Gastrocnemius medialis (tissue), 4 donors: ENCODE data around the gene KPNA1.

Source experiments
- POLR2A ChIP-seq, 2 donors: fragments of 450-650 bp; IDR thresholded peaks; one replicate each; pipeline ENCODE4 v1.6.1; 2017; ENCODE audit warnings: antibody characterized with exemption in 2 of 2, mild to moderate bottlenecking in 2 of 2, moderate library complexity in 2 of 2
- TF ChIP-seq, protein P1 (sequence below), 5 experiments: fragments of 450-650 bp in 3 of 5; fragments of 200-600 bp in 2 of 5; sonication (generic) in 2 of 5; IDR thresholded peaks in 4 of 5; conservative IDR thresholded peaks in 1 of 5; 1 replicate in 4 of 5; 2 replicates in 1 of 5; pipeline ENCODE4 v1.5.1; 2016 to 2019; ENCODE audit warnings: antibody characterized with exemption in 5 of 5, mild to moderate bottlenecking in 3 of 5, moderate library complexity in 3 of 5

DNA sequence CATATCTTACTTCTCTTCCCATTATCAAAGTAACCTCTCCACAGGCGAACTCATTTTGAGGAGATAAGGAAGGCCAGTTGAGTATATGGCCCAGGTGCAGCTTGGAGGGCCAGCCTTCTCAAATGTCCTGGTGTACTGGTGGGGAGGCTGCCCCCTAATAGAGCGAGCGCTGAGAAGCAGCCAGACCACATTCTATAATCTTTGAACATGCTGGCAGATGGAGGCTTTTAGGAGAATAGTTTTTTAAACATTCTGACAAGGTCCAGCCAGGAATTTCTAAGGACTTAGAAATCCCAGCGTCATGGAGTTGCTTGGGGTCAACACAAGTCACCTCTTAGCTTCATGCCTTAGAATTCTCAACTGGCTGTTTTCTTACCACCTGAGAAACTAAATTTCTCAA lies 104.6 kb downstream of the KPNA1 start:
- TF ChIP-seq, protein P1, sequence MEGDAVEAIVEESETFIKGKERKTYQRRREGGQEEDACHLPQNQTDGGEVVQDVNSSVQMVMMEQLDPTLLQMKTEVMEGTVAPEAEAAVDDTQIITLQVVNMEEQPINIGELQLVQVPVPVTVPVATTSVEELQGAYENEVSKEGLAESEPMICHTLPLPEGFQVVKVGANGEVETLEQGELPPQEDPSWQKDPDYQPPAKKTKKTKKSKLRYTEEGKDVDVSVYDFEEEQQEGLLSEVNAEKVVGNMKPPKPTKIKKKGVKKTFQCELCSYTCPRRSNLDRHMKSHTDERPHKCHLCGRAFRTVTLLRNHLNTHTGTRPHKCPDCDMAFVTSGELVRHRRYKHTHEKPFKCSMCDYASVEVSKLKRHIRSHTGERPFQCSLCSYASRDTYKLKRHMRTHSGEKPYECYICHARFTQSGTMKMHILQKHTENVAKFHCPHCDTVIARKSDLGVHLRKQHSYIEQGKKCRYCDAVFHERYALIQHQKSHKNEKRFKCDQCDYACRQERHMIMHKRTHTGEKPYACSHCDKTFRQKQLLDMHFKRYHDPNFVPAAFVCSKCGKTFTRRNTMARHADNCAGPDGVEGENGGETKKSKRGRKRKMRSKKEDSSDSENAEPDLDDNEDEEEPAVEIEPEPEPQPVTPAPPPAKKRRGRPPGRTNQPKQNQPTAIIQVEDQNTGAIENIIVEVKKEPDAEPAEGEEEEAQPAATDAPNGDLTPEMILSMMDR (IDR thresholded peaks at IDR 0.05 in 4 of 5, conservative IDR thresholded peaks at IDR 0.05 in 1 of 5) = no peak
- no peak for TF ChIP-seq POLR2A (IDR thresholded peaks at IDR 0.05)
